GM23338 (cell line): ENCODE measurements around the gene MRTFA. TPM values are rescaled to one million over a fixed set of nuclear protein-coding genes. Genes with fewer than 3 reads are reported as not detected.

ENCODE experiments used
- ATAC-seq: fragments of 200-7000 bp; cut with Tn5 transposase; 3 replicates; pipeline ENCODE4 v1.9.1; 2020
- DNase-seq: peaks from one replicate; pipeline ENCODE4 v3.0.0-alpha.2; 2015; ENCODE audit warnings: low spot score
- H2AFZ ChIP-seq: fragments of 200-600 bp; sonication (generic); 2 replicates; pipeline ENCODE4 v1.8.0; 2016; ENCODE audit warnings: antibody characterized with exemption, mild to moderate bottlenecking, moderate library complexity
- H3F3A ChIP-seq: fragments of 200-600 bp; sonication (generic); replicated peaks from 2 replicates; pipeline ENCODE4 v1.8.0; 2017; ENCODE audit warnings: antibody characterized with exemption, mixed run types, low read depth
- H3K27ac ChIP-seq: fragments of 200-600 bp; sonication (generic); 2 replicates; pipeline ENCODE4 v1.6.1; 2016; ENCODE audit warnings: low read depth
- H3K27me3 ChIP-seq: fragments of 200-600 bp; sonication (generic); 2 replicates; pipeline ENCODE4 v1.8.0; 2016; ENCODE audit warnings: mild to moderate bottlenecking, mixed run types, moderate library complexity; ENCODE audit not compliant: insufficient read depth
- H3K36me3 ChIP-seq: fragments of 200-600 bp; sonication (generic); 2 replicates; pipeline ENCODE4 v1.8.0; 2016; ENCODE audit warnings: mild to moderate bottlenecking; ENCODE audit not compliant: insufficient read depth
- H3K4me1 ChIP-seq: fragments of 200-600 bp; sonication (generic); 2 replicates; pipeline ENCODE4 v1.8.0; 2016; ENCODE audit warnings: mild to moderate bottlenecking, moderate library complexity; ENCODE audit not compliant: insufficient read depth
- H3K4me2 ChIP-seq: fragments of 200-600 bp; sonication (generic); 2 replicates; pipeline ENCODE4 v1.7.1; 2017; ENCODE audit warnings: mixed run types
- H3K4me3 ChIP-seq: fragments of 200-600 bp; sonication (generic); 2 replicates; pipeline ENCODE4 v1.6.1; 2016; ENCODE audit warnings: mixed run types
- H3K79me2 ChIP-seq: fragments of 200-600 bp; sonication (generic); replicated peaks from 2 replicates; pipeline ENCODE4 v1.8.0; 2017; ENCODE audit warnings: mild to moderate bottlenecking; ENCODE audit not compliant: insufficient read depth
- H3K9me2 ChIP-seq: fragments of 200-600 bp; sonication (generic); 2 replicates; pipeline ENCODE4 v1.8.0; 2017; ENCODE audit not compliant: insufficient read depth
- H4K20me1 ChIP-seq: fragments of 200-600 bp; sonication (generic); replicated peaks from 2 replicates; pipeline ENCODE4 v1.8.0; 2017; ENCODE audit warnings: mild to moderate bottlenecking; ENCODE audit not compliant: insufficient read depth
- H3K27ac Mint-ChIP-seq: 2 replicates; pipeline ENCODE4 v1.8.0; 2020; ENCODE audit warnings: inconsistent platforms, mild to moderate bottlenecking, moderate library complexity, mixed read lengths
- H3K27me3 Mint-ChIP-seq: 3 replicates; pipeline ENCODE4 v1.8.0; 2022; ENCODE audit warnings: low read depth, mild to moderate bottlenecking, moderate library complexity, mixed read lengths, inconsistent platforms; ENCODE audit not compliant: insufficient read depth, poor library complexity
- H3K36me3 Mint-ChIP-seq: 3 replicates; pipeline ENCODE4 v1.8.0; 2021; ENCODE audit warnings: low read depth, mild to moderate bottlenecking, inconsistent platforms, moderate library complexity, mixed read lengths
- H3K4me1 Mint-ChIP-seq: 3 replicates; pipeline ENCODE4 v1.8.0; 2020; ENCODE audit warnings: mild to moderate bottlenecking, inconsistent platforms, mixed read lengths
- H3K4me3 Mint-ChIP-seq: 3 replicates; pipeline ENCODE4 v1.8.0; 2021; ENCODE audit warnings: moderate library complexity, mild to moderate bottlenecking, inconsistent platforms, mixed read lengths
- H3K9me3 Mint-ChIP-seq: 3 replicates; pipeline ENCODE4 v1.8.0; 2020; ENCODE audit warnings: moderate library complexity, mild to moderate bottlenecking, inconsistent platforms, mixed read lengths
- CREB1 ChIP-seq: fragments of 250-450 bp; sonication (Bioruptor Pico); IDR thresholded peaks from 2 replicates; pipeline ENCODE4 v1.5.0; 2020; ENCODE audit warnings: low read depth, mild to moderate bottlenecking, moderate library complexity
- EZH2 ChIP-seq: fragments of 200-600 bp; sonication (generic); IDR thresholded peaks from one replicate; pipeline ENCODE4 v1.8.0; 2017; ENCODE audit warnings: antibody characterized with exemption, mild to moderate bottlenecking, low read depth; ENCODE audit not compliant: unreplicated experiment
- EZH2phosphoT487 ChIP-seq: fragments of 200-600 bp; sonication (generic); IDR thresholded peaks from one replicate; pipeline ENCODE4 v1.8.1; 2018; ENCODE audit warnings: antibody characterized with exemption; ENCODE audit not compliant: unreplicated experiment
- JUNB ChIP-seq: IDR thresholded peaks from one replicate; pipeline ENCODE4 v1.6.1; 2016; ENCODE audit warnings: antibody characterized with exemption; ENCODE audit not compliant: unreplicated experiment
- NANOG ChIP-seq: IDR thresholded peaks from 2 replicates; pipeline ENCODE4 v1.6.1; 2016; ENCODE audit warnings: antibody characterized with exemption, borderline replicate concordance
- POLR2AphosphoS5 ChIP-seq: IDR thresholded peaks from 2 replicates; pipeline ENCODE4 v1.6.1; 2016; ENCODE audit warnings: antibody characterized with exemption, low read depth
- ZNF114 ChIP-seq: fragments of 250-450 bp; sonication (Bioruptor Pico); IDR thresholded peaks from 2 replicates; pipeline ENCODE4 v1.5.0; 2020; ENCODE audit warnings: mild to moderate bottlenecking, moderate library complexity
- ZNF331 ChIP-seq: fragments of 250-450 bp; sonication (Bioruptor Pico); IDR thresholded peaks from 2 replicates; pipeline ENCODE4 v1.5.0; 2020; ENCODE audit warnings: low read depth, mild to moderate bottlenecking, moderate library complexity
- polyA plus RNA-seq: library from polyadenylated mRNA; unstranded; fragments of >200 nt; fragmentation: Nextera tagmentation; extraction: Ambion mirVana; gene quantifications from 2 replicates; pipeline ENCODE4 v1.2.1, GENCODE V29; 2016
- total RNA-seq: library from RNA; depleted of rRNA; stranded (reverse); fragments of >200 nt; shearing (Covaris generic); gene quantifications from 2 replicates; pipeline ENCODE4 v1.2.3, GENCODE V29; 2014
- TF ChIP-seq, protein P1 (sequence below): fragments of 250-450 bp; sonication (Bioruptor Pico); IDR thresholded peaks from 2 replicates; pipeline ENCODE4 v1.5.0; 2020; ENCODE audit warnings: mild to moderate bottlenecking, moderate library complexity
- TF ChIP-seq, protein P2 (sequence below): IDR thresholded peaks from one replicate; pipeline ENCODE4 v1.6.1; 2018; ENCODE audit warnings: antibody characterized with exemption; ENCODE audit not compliant: unreplicated experiment
- TF ChIP-seq, protein P3 (sequence below), 2 experiments: fragments of 200-600 bp in 1 of 2; sonication (generic) in 1 of 2; conservative IDR thresholded peaks; 2 replicates each; pipeline versions ENCODE4 v1.5.1 to v1.6.1; 2016 to 2017; ENCODE audit warnings: antibody characterized with exemption in 2 of 2, low read depth in 2 of 2, mild to moderate bottlenecking in 2 of 2, moderate library complexity in 1 of 2

The MRTFA gene
- total and polyA plus RNA-seq, 2 experiments from 2014 or later: 18.1 to 92.4 TPM

DNA sequence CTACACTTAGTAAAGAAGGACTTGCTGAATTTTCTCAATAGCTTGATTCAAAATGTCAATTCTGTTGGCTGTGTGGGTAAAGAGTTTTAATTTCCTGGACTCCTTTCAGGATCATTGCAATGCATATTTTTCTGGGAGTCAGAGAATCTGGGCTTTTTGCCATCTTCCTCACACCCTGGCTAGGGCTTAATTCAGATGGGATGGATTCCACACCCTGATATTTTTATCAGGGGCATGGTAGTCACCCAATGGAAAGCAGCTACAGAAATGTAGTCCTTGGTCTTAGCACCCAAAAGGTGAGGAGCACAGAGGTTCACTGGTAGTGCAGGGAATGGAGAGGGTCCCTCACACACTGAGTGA lies 186.9 kb downstream of the MRTFA start:
- H3K27me3 ChIP-seq: no peaks in the 10 kb centered on the region
- TF ChIP-seq JUNB (no peak), EZH2phosphoT487 (no peak), POLR2AphosphoS5 (no peak), CREB1 (no peak), ZNF114 (CRISPR knock-in tag) (no peak), ZNF331 (no peak)
- H3K4me1 ChIP-seq: peaks cover 31% of the 10 kb centered on the region
- H3K4me2 ChIP-seq: peak overlapping the region; percentile 61
- peak overlapping the region; percentile 71; the same call in 1 of the 2 replicates for H3K27ac ChIP-seq
- peaks cover 5% of the 10 kb centered on the region for H3K27me3 Mint-ChIP-seq
- peaks cover 3% of the 10 kb centered on the region; the same call in 2 of the 3 replicates for H3K9me3 Mint-ChIP-seq
- H3K36me3 Mint-ChIP-seq: peaks cover 7% of the 10 kb centered on the region; the same call in 2 of the 3 replicates
- H3K4me3 ChIP-seq: 0 out of 2 replicates have a peak overlapping the region, but pooled peaks have one; percentile 18
- no peak overlapping the region for H2AFZ ChIP-seq
- no peaks in the 10 kb centered on the region for H4K20me1 ChIP-seq
- H3K79me2 ChIP-seq: peaks cover 23% of the 10 kb centered on the region
- DNase-seq: no peak
- H3F3A ChIP-seq: 0 out of 2 replicates have a peak, but pooled peaks cover 13% of the 10 kb centered on the region
- no peak overlapping the region for H3K4me3 Mint-ChIP-seq
- H3K27ac Mint-ChIP-seq: no peak overlapping the region
- ATAC-seq: no peak
- H3K36me3 ChIP-seq: no peaks in the 10 kb centered on the region
- H3K4me1 Mint-ChIP-seq: peaks cover 22% of the 10 kb centered on the region
- no peaks in the 10 kb centered on the region for H3K9me2 ChIP-seq

DNA sequence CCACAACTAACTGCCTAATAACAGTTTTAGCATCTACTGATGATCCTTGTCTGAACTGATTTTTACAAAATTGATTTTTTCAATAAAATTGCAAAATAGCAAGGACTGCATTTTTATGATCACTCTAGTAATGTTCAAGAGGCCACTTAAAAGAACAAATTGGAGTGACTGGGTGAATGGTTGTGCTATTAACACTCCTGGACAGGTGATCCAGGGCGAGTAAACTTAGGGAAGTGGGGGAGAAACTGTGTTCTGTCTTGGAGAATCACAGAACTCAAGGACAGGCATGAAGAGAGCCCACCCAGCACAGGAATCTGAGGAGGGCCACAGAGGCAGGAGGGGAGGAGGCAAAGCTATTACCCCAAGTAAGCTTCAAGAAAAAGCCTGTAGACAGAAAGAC lies 190.3 kb downstream of the MRTFA start:
- Histone ChIP-seq H3K36me3 (no peaks in the 10 kb centered on the region), H3K79me2 (peaks cover 23% of the 10 kb centered on the region), H4K20me1 (no peaks in the 10 kb centered on the region), H3K4me2 (no peak overlapping the region), H3K9me2 (no peaks in the 10 kb centered on the region), H3K27ac (no peak overlapping the region), H3K4me3 (no peak overlapping the region), H2AFZ (no peak overlapping the region), H3F3A (0 out of 2 replicates have a peak, but pooled peaks cover 13% of the 10 kb centered on the region), H3K4me1 (peaks cover 22% of the 10 kb centered on the region), H3K27me3 (no peaks in the 10 kb centered on the region)
- DNase-seq (no peak), ATAC-seq (no peak)
- Mint-ChIP-seq H3K27ac (no peak overlapping the region), H3K27me3 (peaks cover 5% of the 10 kb centered on the region), H3K9me3 (peaks cover 9% of the 10 kb centered on the region; the same call in 2 of the 3 replicates), H3K36me3 (peaks cover 15% of the 10 kb centered on the region; the same call in 2 of the 3 replicates), H3K4me1 (peaks cover 16% of the 10 kb centered on the region), H3K4me3 (no peak overlapping the region)
- TF ChIP-seq POLR2AphosphoS5 (no peak), CREB1 (no peak), ZNF114 (CRISPR knock-in tag) (no peak), NANOG (no peak), EZH2 (no peak), EZH2phosphoT487 (no peak)
- TF ChIP-seq, protein P1, sequence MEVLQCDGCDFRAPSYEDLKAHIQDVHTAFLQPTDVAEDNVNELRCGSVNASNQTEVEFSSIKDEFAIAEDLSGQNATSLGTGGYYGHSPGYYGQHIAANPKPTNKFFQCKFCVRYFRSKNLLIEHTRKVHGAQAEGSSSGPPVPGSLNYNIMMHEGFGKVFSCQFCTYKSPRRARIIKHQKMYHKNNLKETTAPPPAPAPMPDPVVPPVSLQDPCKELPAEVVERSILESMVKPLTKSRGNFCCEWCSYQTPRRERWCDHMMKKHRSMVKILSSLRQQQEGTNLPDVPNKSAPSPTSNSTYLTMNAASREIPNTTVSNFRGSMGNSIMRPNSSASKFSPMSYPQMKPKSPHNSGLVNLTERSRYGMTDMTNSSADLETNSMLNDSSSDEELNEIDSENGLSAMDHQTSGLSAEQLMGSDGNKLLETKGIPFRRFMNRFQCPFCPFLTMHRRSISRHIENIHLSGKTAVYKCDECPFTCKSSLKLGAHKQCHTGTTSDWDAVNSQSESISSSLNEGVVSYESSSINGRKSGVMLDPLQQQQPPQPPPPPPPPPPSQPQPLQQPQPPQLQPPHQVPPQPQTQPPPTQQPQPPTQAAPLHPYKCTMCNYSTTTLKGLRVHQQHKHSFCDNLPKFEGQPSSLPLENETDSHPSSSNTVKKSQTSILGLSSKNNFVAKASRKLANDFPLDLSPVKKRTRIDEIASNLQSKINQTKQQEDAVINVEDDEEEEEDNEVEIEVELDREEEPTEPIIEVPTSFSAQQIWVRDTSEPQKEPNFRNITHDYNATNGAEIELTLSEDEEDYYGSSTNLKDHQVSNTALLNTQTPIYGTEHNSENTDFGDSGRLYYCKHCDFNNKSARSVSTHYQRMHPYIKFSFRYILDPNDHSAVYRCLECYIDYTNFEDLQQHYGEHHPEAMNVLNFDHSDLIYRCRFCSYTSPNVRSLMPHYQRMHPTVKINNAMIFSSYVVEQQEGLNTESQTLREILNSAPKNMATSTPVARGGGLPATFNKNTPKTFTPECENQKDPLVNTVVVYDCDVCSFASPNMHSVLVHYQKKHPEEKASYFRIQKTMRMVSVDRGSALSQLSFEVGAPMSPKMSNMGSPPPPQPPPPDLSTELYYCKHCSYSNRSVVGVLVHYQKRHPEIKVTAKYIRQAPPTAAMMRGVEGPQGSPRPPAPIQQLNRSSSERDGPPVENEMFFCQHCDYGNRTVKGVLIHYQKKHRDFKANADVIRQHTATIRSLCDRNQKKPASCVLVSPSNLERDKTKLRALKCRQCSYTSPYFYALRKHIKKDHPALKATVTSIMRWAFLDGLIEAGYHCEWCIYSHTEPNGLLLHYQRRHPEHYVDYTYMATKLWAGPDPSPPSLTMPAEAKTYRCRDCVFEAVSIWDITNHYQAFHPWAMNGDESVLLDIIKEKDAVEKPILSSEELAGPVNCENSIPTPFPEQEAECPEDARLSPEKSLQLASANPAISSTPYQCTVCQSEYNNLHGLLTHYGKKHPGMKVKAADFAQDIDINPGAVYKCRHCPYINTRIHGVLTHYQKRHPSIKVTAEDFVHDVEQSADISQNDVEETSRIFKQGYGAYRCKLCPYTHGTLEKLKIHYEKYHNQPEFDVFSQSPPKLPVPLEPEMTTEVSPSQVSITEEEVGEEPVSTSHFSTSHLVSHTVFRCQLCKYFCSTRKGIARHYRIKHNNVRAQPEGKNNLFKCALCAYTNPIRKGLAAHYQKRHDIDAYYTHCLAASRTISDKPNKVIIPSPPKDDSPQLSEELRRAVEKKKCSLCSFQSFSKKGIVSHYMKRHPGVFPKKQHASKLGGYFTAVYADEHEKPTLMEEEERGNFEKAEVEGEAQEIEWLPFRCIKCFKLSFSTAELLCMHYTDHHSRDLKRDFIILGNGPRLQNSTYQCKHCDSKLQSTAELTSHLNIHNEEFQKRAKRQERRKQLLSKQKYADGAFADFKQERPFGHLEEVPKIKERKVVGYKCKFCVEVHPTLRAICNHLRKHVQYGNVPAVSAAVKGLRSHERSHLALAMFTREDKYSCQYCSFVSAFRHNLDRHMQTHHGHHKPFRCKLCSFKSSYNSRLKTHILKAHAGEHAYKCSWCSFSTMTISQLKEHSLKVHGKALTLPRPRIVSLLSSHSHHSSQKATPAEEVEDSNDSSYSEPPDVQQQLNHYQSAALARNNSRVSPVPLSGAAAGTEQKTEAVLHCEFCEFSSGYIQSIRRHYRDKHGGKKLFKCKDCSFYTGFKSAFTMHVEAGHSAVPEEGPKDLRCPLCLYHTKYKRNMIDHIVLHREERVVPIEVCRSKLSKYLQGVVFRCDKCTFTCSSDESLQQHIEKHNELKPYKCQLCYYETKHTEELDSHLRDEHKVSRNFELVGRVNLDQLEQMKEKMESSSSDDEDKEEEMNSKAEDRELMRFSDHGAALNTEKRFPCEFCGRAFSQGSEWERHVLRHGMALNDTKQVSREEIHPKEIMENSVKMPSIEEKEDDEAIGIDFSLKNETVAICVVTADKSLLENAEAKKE (CRISPR knock-in tag): no peak
- TF ChIP-seq, protein P2, sequence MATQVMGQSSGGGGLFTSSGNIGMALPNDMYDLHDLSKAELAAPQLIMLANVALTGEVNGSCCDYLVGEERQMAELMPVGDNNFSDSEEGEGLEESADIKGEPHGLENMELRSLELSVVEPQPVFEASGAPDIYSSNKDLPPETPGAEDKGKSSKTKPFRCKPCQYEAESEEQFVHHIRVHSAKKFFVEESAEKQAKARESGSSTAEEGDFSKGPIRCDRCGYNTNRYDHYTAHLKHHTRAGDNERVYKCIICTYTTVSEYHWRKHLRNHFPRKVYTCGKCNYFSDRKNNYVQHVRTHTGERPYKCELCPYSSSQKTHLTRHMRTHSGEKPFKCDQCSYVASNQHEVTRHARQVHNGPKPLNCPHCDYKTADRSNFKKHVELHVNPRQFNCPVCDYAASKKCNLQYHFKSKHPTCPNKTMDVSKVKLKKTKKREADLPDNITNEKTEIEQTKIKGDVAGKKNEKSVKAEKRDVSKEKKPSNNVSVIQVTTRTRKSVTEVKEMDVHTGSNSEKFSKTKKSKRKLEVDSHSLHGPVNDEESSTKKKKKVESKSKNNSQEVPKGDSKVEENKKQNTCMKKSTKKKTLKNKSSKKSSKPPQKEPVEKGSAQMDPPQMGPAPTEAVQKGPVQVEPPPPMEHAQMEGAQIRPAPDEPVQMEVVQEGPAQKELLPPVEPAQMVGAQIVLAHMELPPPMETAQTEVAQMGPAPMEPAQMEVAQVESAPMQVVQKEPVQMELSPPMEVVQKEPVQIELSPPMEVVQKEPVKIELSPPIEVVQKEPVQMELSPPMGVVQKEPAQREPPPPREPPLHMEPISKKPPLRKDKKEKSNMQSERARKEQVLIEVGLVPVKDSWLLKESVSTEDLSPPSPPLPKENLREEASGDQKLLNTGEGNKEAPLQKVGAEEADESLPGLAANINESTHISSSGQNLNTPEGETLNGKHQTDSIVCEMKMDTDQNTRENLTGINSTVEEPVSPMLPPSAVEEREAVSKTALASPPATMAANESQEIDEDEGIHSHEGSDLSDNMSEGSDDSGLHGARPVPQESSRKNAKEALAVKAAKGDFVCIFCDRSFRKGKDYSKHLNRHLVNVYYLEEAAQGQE: no peak
- TF ChIP-seq, protein P3, sequence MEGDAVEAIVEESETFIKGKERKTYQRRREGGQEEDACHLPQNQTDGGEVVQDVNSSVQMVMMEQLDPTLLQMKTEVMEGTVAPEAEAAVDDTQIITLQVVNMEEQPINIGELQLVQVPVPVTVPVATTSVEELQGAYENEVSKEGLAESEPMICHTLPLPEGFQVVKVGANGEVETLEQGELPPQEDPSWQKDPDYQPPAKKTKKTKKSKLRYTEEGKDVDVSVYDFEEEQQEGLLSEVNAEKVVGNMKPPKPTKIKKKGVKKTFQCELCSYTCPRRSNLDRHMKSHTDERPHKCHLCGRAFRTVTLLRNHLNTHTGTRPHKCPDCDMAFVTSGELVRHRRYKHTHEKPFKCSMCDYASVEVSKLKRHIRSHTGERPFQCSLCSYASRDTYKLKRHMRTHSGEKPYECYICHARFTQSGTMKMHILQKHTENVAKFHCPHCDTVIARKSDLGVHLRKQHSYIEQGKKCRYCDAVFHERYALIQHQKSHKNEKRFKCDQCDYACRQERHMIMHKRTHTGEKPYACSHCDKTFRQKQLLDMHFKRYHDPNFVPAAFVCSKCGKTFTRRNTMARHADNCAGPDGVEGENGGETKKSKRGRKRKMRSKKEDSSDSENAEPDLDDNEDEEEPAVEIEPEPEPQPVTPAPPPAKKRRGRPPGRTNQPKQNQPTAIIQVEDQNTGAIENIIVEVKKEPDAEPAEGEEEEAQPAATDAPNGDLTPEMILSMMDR (conservative IDR thresholded peaks at IDR 0.05; ENCODE audit: low read depth in 2 of 2): no peak
